HG03342 (cell line): ENCODE measurements around the gene AP1B1.
A peak's percentile ranks its signal among the peaks of the same experiment; 100 is the strongest.
"Not testable (repeated sequence)": the region's sequence is repeated elsewhere in the genome, so short reads cannot be mapped to it uniquely, and the experiment has no call there.

Source experiments
- ATAC-seq: cut with Tn5 transposase; IDR thresholded peaks from one replicate; pipeline ENCODE4 v1.9.1; 2021; ENCODE audit warnings: mild to moderate bottlenecking, moderate library complexity; ENCODE audit not compliant: unreplicated experiment

The AP1B1 gene

GRCh38 chr22:29387921-29388758 is at the start of gene AP1B1:
Gene AP1B1, minus strand, starts transcription at chr22:29388570. Its CDS starts 21,327 bp downstream, at chr22:29367243.
- peak; percentile 83 for ATAC-seq

- ATAC-seq, result no peak
Observed at GRCh38 chr22:29435236-29436136, 47.1 kb upstream of the AP1B1 start.

DNA sequence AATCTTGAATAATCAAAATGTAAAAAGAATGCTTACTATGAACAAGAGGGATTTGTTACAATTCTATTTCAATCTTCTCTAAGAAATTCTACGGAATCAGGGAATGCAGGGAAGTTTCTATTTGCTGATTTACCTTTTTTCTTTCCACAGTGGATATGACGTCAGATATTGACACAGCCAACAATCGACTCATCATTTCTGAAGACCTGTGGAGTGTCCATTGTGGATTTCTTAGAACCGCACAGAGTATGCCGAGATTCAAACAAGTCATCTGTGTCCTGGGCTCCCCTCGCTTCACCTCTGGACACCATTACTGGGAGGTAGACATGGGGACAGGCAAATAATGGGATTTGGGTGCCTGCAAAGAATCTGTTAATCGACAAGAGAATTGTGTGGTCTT is 45.9 kb upstream of the AP1B1 start:
- no peak for ATAC-seq

GRCh38 chr22:29433856-29434255 is 45.5 kb upstream of the AP1B1 start:
- ATAC-seq, result no peak

- no peak for ATAC-seq
Observed at GRCh38 chr22:29431986-29432385, 43.6 kb upstream of the AP1B1 start.

- no peak for ATAC-seq
Observed at GRCh38 chr22:29427176-29427760, 38.9 kb upstream of the AP1B1 start.

DNA sequence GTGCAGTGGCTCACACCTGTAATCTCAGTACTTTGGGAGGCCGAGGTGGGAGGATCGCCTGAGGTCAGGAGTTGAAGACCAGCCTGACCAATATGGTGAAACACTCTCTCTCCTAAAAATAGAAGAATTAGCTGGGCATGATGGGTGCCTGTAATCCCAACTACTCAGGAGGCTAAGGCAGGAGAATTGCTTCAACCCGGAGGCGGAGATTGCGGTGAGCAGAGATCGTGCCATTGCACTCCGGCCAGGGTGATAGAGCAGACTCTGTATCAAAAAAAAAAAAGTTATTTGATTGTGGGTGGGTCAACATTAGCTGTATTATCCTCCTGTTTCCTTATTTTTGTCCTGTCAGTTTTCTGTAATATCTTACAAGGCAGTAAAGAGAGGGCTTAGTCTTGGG is 38.1 kb upstream of the AP1B1 start:
- no peak for ATAC-seq

GRCh38 chr22:29418704-29419103 is 30.3 kb upstream of the AP1B1 start:
- ATAC-seq, result not testable (repeated sequence)

DNA sequence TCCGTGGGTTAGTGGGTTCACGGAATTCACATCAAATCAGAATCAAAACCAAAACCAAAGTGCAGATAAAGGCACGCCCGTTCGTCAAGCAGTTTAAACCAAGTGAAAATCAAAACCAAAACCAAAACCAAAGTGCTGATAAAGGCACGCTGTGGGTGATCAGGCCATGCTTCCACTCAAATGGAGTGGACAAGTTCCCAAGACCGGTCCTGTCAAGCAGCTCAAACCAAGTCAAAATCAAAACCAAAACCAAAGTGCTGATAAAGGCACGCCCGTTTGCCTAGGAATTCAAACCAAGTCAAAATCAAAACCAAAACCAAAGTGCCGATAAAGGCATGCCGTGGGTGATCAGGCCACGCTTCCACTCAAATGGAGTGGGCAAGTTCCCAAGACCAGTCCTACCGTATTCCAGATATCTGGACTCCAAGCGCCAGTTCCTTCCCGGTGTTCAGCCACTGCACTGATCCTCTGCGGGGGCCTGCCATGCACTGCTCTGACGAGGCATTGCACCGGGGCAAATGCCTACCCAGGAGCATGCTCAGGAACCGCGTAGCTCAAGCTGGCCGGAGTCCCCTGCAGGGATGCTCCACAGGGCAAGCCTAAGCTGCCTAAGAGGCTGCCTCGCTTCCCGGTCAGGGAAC is 26.7 kb upstream of the AP1B1 start:
- not testable (repeated sequence) for ATAC-seq

GRCh38 chr22:29412772-29413171 is 24.4 kb upstream of the AP1B1 start:
- not testable (repeated sequence) for ATAC-seq

GRCh38 chr22:29411569-29412211 is 23.3 kb upstream of the AP1B1 start:
- peak; percentile 47 for ATAC-seq

- no peak for ATAC-seq
Observed at GRCh38 chr22:29408940-29409339, 20.6 kb upstream of the AP1B1 start.

DNA sequence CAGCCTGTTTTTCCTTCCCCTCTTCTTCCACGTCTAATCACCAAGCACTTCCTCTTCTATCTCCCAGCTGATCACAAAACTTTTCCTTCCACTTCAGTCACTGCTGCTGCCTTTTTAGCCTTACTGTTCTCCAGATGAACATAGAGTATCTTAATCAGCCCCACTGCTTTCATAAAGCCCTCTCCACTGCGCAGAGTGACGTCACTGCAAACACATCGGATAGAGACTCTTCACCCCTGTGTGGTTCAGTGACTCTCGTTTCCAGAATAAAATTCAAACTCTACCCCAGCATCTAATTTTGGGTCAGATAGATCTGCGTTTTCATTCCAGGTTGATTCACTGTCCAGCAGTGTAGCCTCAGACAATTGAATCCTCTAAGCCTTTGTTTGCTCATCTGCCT is 13.2 kb upstream of the AP1B1 start:
- ATAC-seq, result not testable (repeated sequence)

GRCh38 chr22:29400576-29400975 is 12.2 kb upstream of the AP1B1 start:
- no peak for ATAC-seq

DNA sequence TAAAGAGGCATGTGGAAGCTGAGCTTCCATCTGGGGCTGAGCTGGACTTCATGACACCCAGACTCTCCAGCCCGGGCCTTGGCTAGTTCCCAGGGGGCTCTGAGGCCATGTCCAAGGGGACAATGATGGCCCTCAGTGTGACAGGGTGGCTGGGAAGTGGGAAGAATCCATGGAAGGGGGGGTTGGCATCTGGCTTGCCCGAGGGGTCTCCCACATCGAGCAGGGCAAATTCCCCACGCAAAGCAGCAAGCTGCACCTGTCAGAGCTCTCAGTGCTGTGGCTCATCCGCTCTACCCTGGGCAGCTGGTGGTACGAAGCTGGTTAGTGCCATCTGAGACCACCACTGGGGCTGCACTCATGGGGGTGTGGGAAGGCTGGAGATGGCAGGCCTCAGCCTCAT is 9.4 kb upstream of the AP1B1 start:
- no peak for ATAC-seq

DNA sequence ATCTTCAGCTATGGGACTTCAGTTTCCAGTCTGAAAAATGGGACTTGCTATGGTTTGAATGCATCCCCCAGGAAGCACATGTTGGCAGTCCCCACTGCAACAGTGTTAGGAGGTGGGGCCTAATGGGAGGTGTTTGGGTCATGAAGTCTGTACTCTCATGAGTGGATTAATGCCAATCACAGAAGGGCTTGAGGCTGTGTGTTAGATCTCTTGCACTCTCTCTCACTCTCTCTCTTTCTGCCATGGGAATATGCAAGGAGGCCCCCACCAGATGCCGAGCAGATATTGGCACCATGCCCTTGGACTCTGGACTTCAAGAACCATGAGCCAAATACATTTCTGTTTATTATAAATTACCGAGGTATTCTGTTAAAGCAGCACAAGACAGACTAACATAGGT is 7.8 kb upstream of the AP1B1 start:
- no peak for ATAC-seq

DNA sequence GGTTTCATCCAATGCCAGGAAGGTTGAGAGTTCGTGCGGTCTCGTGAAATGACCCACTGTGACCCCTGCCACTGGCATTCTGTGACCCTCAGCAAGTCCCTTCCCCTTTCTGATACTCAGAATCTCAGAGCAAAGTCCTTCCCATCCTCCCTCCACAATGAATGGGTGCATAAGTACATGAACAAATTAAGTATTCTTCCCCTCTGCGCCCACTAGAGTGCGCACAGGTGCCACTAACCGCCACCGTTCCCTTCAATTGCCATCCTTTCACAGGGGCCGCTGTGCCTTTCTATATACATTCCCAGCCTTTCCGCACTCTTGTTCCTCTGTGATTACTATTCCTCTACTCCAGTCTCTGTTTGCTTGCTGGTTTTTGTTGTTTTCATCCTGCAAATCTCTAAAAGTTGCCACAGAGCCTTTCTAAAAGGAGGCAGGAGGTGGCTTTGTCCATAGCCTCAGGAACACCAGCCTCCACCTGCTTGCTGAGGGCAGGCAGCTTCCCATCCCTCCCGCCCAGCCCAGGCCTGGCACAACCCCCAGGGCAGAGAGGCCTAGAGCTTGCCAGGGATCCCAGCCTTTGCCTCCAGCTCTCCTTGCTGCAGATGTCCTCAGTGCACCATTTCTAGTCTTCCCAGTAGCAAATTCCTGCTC is 6.7 kb upstream of the AP1B1 start:
- ATAC-seq, result no peak

DNA sequence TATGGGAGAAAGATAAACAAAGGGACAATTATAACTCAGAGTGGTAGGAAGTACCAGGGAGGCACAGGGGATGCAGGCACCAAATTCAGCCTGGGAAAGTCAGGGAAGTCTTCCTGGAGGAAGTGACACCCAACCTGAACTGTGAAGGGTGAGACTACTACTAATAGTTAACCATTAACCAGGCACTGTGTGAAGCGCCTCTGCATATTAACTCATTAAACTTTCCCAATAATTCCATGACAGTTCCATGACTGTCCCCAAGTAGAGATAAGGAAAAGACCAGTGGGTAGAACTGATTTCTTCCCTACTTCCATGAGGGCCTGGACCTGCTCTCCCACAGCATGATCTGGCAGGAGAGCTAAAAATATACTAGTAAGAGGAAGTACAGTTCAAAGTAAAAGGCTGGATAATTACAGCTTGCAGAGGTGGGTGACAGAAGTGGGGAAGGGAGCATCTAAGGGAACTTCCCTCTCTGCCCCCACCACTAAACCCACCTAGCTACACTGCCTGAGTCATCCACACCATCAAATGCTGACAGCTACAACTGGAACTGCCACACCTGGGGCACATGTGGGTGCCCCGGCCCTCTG is 4.7 kb upstream of the AP1B1 start:
- no peak for ATAC-seq

DNA sequence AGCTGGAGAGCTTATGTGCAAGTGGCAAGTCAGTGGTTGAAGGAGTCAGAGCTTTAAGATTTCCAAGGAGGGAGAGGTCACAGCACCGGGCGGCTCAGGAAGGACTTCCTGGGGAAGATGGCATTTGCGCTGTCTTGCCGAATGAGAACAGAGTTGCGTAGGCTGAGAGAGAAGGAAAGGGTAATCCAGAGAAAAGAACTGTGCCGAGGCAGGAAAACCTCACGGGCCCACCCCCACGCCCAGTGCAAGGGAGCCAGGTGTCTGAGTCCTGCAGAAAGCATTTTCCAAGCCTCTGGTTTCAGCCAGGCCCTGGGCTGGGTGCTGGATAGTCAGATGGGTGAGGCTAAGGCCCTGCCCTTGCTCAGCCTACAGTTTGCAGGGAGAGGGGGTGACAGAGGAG is 3.2 kb upstream of the AP1B1 start:
- no peak for ATAC-seq

DNA sequence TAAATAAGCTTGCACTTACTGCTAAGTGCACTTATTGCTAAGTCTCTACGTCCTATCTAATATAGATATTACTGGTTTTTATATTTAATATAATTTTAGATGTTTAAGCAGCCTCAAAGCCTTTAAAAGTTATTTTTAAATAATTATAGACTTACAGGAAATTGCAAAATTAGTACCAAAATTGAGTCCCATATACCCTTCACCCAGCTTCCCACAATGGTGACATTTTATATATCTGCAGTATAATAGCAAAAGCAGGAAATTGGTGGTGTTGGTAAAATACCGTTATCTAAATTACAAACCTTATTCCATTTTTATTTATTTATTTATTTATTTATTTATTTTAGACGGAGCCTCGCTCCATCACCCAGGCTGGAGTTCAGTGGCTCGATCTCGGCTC is 1.9 kb upstream of the AP1B1 start:
- ATAC-seq, result no peak
